HepG2 (cell line): ENCODE results near the gene COA5. TPM values are rescaled to one million over a fixed set of nuclear protein-coding genes. Genes with fewer than 3 reads are reported as not detected.

Experiments
- ATAC-seq: fragments of 200-7000 bp; cut with Tn5 transposase; 3 replicates; pipeline ENCODE4 v1.9.1; 2020; ENCODE audit warnings: mild to moderate bottlenecking, moderate library complexity
- BruUV-seq: library from RNA; stranded (reverse); fragments of 400-500 nt; replicated peaks from 2 replicates; lab custom pipeline; 2021; lab: Mats Ljungman, UMichigan
- CTCF ChIA-PET: fragments of 300-600 bp; formaldehyde crosslinking; extraction: SDS; loops from one replicate; lab custom pipeline; 2021; ENCODE audit warnings: low total read pairs, inconsistent platforms, low intra/inter-chr PET ratio; lab: Yijun Ruan, JAX
- POLR2A ChIA-PET: fragments of 350-600 bp; sonication (Branson Sonifier 250); formaldehyde crosslinking; loops from one replicate; lab custom pipeline; 2020; ENCODE audit warnings: antibody characterized with exemption, inconsistent platforms; lab: Yijun Ruan, JAX
- DNase-seq: peaks from one replicate; pipeline ENCODE4 v3.0.0-alpha.2; 2015; ENCODE audit warnings: low spot score
- FAIRE-seq: peaks from 3 replicates; lab custom pipeline; 2011; peaks lifted over from hg19 to GRCh38; lab: Jason Lieb, UNC
- H2AFZ ChIP-seq: one replicate; pipeline ENCODE4 v1.6.1; 2011; ENCODE audit warnings: low read length, inconsistent platforms
- H3K27ac ChIP-seq: fragments of 300-600 bp; 3 replicates; pipeline ENCODE4 v1.8.0; 2011; ENCODE audit warnings: mixed run types, mild to moderate bottlenecking, mixed read lengths, low read length, inconsistent platforms; ENCODE audit not compliant: insufficient read depth; ENCODE audit errors: extremely low read length
- H3K27me3 ChIP-seq, 2 experiments: fragments of 200-600 bp in 1 of 2; 2 replicates in 1 of 2; 3 replicates in 1 of 2; pipeline versions ENCODE4 v1.6.0 to v1.8.0; 2011; ENCODE audit warnings: low read length in 2 of 2, mild to moderate bottlenecking in 2 of 2, moderate library complexity in 2 of 2, inconsistent platforms in 1 of 2; ENCODE audit not compliant: insufficient read depth in 2 of 2, control insufficient read depth in 1 of 2
- H3K36me3 ChIP-seq, 2 experiments: fragments of 200-600 bp in 1 of 2; replicated peaks in 1 of 2; 2 replicates in 1 of 2; 3 replicates in 1 of 2; pipeline versions ENCODE4 v1.5.1 to v1.8.0; 2011; ENCODE audit warnings: low read length in 2 of 2, inconsistent platforms in 1 of 2; ENCODE audit not compliant: insufficient read depth in 2 of 2, control insufficient read depth in 1 of 2
- H3K4me1 ChIP-seq: 2 replicates; pipeline ENCODE4 v1.5.1; 2012; ENCODE audit warnings: low read length, inconsistent platforms; ENCODE audit not compliant: insufficient read depth
- H3K4me2 ChIP-seq: 2 replicates; pipeline ENCODE4 v1.6.0; 2011; ENCODE audit warnings: low read depth, low read length, inconsistent platforms
- H3K4me3 ChIP-seq, 3 experiments: fragments of 200-600 bp in 1 of 3; sonication (generic), shearing (Covaris generic) in 1 of 3; replicated peaks in 1 of 3; 2 replicates each; pipeline ENCODE4 v1.5.1; 2011 to 2016; ENCODE audit warnings: low read length in 3 of 3, inconsistent platforms in 2 of 3, low read depth in 2 of 3, mild to moderate bottlenecking in 2 of 3, control low read depth in 1 of 3, mixed read lengths in 1 of 3; ENCODE audit not compliant: insufficient read depth in 1 of 3
- H3K79me2 ChIP-seq: one replicate; pipeline ENCODE4 v1.6.1; 2011; ENCODE audit warnings: low read length, inconsistent platforms; ENCODE audit not compliant: insufficient read depth
- H3K9ac ChIP-seq: 2 replicates; pipeline ENCODE4 v1.6.0; 2011; ENCODE audit warnings: mild to moderate bottlenecking, low read depth, low read length, inconsistent platforms; ENCODE audit not compliant: insufficient read depth
- H3K9me3 ChIP-seq: 2 replicates; pipeline ENCODE4 v1.5.1; 2012; ENCODE audit warnings: mild to moderate bottlenecking, low read length
- H4K20me1 ChIP-seq: 2 replicates; pipeline ENCODE4 v1.6.0; 2011; ENCODE audit warnings: inconsistent platforms, mild to moderate bottlenecking, low read length, moderate library complexity; ENCODE audit not compliant: insufficient read depth
- GATA4 ChIP-seq: sonication (generic); IDR thresholded peaks from 2 replicates; pipeline ENCODE4 v1.6.1; 2016; ENCODE audit warnings: antibody characterized with exemption, low read depth, borderline replicate concordance
- POLR2G ChIP-seq: fragments of 200-400 bp; formaldehyde crosslinking; IDR thresholded peaks from 2 replicates; pipeline ENCODE4 v1.6.1; 2018; ENCODE audit warnings: mild to moderate bottlenecking, low read depth, low read length, moderate library complexity
- RBM22 ChIP-seq: fragments of 200-400 bp; formaldehyde crosslinking; optimal IDR thresholded peaks from 2 replicates; pipeline ENCODE3; 2017; ENCODE audit warnings: mild to moderate bottlenecking, low read length, moderate library complexity
- TSC22D2 ChIP-seq: sonication (generic); formaldehyde crosslinking; IDR thresholded peaks from 2 replicates; pipeline ENCODE4 v1.5.1; 2020; ENCODE audit warnings: missing genetic modification reagents, mild to moderate bottlenecking, borderline replicate concordance
- ZNF652 ChIP-seq: IDR thresholded peaks from 2 replicates; pipeline ENCODE4 v1.6.1; 2016; ENCODE audit warnings: low read depth, borderline replicate concordance
- WGBS: methylation state at CpG from one replicate; pipeline ENCODE4 v1.1.6; 2017; ENCODE audit warnings: low lambda C conversion rate; 5-methylcytosine and 5-hydroxymethylcytosine counted together
- in situ Hi-C: cut with HindIII; loops from 2 replicates; pipeline ENCODE4 v1.10.0; 2017; ENCODE audit warnings: low pct_unique_long_range_greater_than_20kb; ENCODE audit not compliant: extremely low pct_ligation_motif_present
- intact Hi-C: fragments of 100-400 bp; cut with micrococcal nuclease; formaldehyde crosslinking; loops from one replicate; pipeline ENCODE4 v1.10.0; 2022; ENCODE audit not compliant: unreplicated experiment
- polyA plus RNA-seq, 8 experiments: library from polyadenylated mRNA; depleted of rRNA in 3 of 8; stranded (reverse) in 7 of 8; unstranded in 1 of 8; fragments of >200 nt; fragmentation: Illumina TruSeq in 4 of 8; extraction: Trizol in 4 of 8; gene quantifications; 2 replicates each; pipeline versions ENCODE4 v1.2.1 to v1.2.3, GENCODE V29; 2011 to 2016; ENCODE audit warnings: low read depth in 4 of 8, missing spikeins in 1 of 8, mixed read lengths in 1 of 8; ENCODE audit not compliant: insufficient read depth in 1 of 8
- total RNA-seq, 5 experiments: library from RNA; depleted of rRNA; stranded (reverse); fragments of >200 nt; fragmentation: Illumina TruSeq; extraction: Trizol; gene quantifications; 2 replicates each; pipeline ENCODE4 v1.2.3, GENCODE V29; 2016; ENCODE audit warnings: low read depth in 1 of 5

Gene COA5
- total and polyA plus RNA-seq, 2 of the 13 experiments (the other 11 are each of a cell fraction or from before 2014, with no cell fraction given): 43.6 to 64.5 TPM

DNA sequence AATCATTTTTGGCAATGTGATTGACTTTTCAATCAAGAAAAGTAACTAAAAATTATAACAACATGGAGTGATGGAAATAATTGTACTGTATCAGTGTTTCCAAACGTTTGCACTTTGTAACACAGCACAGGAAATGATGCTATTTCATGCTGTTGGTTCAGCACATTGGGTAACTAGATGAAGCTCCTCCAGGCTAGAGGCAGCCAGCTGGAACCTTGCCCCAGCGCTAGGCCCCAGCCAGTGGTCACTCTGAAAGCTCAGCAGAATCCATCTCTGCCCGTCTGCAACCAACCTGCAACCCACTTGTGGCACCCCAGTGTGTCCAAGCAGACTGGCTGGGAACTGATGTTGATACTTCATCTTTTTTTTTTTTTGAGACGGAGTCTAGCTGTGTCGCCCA, 15.3 kb upstream of the COA5 start:
- no peak for FAIRE-seq
- Histone ChIP-seq H3K27me3 (no peaks in the 10 kb centered on the region), H3K79me2 (no peaks in the 10 kb centered on the region), H3K4me1 (no peaks in the 10 kb centered on the region), H3K4me2 (no peak overlapping the region), H4K20me1 (no peaks in the 10 kb centered on the region), H3K36me3 (peaks cover 10 to 39% of the 10 kb centered on the region in 2 experiments), H3K9me3 (no peaks in the 10 kb centered on the region), H3K4me3 (no peak overlapping the region), H3K9ac (no peak overlapping the region), H2AFZ (no peak overlapping the region), H3K27ac (no peak overlapping the region)
- ChIA-PET POLR2A (no interaction called here), CTCF (no interaction called here)
- DNase-seq: no peak
- intact Hi-C loops (no loop called here), in situ Hi-C loops (no loop called here)
- no peak for TF ChIP-seq GATA4
- peak; percentile 40; the same call in 1 of the 3 replicates for ATAC-seq
- 90% methylated on average over 5 of the region's 5 CpGs for WGBS
- no TSS peak for BruUV-seq

DNA sequence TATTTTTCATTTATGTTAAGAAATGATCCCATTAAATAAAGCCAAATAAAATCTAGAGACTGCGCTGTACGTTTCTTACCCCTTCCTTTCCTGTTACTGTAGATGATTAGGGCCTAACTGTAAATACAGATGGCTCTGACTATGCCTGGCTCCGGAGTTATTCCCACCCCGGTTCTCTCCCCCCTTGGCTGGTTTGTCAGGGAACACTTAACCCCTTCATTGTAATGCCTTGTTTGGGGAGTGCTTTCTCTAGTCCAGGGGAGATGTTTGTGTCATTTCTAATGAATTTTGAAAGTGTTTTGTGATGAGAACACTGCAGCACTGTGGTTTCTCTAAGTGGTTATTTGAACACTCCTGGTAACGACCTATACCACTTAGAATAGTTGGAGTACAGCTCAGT, 8.8 kb upstream of the COA5 start:
- POLR2A ChIA-PET: interaction anchor here (1.5 kb wide), 1 partner anchor 8 kb away, joined by 6 read pairs; the partner anchor contains the start of genes COA5 and UNC50
- TF ChIP-seq RBM22 (peak; percentile 21), TSC22D2 (CRISPR knock-in tag) (no peak), POLR2G (peak; percentile 51), ZNF652 (CRISPR knock-in tag) (peak; percentile 35; the same call in 1 of the 2 replicates)
- no peaks in the 10 kb centered on the region for H3K79me2 ChIP-seq
- WGBS: 77% methylated on average over 5 of the region's 5 CpGs
- H3K9ac ChIP-seq: no peak overlapping the region
- H3K9me3 ChIP-seq: no peaks in the 10 kb centered on the region
- no peak for FAIRE-seq
- CTCF ChIA-PET: no interaction called here
- no peaks in the 10 kb centered on the region for H4K20me1 ChIP-seq
- no peak overlapping the region for H3K27ac ChIP-seq
- H3K36me3 ChIP-seq: peaks cover 16 to 65% of the 10 kb centered on the region in 2 experiments
- no peaks in the 10 kb centered on the region for H3K4me1 ChIP-seq
- ATAC-seq: peak; percentile 12; the same call in 1 of the 3 replicates
- intact Hi-C loops: no loop called here
- H3K4me3 ChIP-seq: no peak overlapping the region
- H3K4me2 ChIP-seq: no peak overlapping the region
- in situ Hi-C loops: no loop called here
- no peaks in the 10 kb centered on the region for H3K27me3 ChIP-seq
- H2AFZ ChIP-seq: no peak overlapping the region
- no TSS peak for BruUV-seq
- no peak for DNase-seq
